22Rv1 (cell line): ENCODE data around the gene MAP4K2.

Source experiments
- H3K27ac ChIP-seq: fragments of 450-650 bp; 2 replicates; pipeline ENCODE4 v1.5.1; 2017
- ZFX ChIP-seq: fragments of 450-650 bp; IDR thresholded peaks from 2 replicates; pipeline ENCODE4 v1.6.1; 2017; ENCODE audit warnings: antibody characterized with exemption, borderline replicate concordance
- TF ChIP-seq, protein P1 (sequence below): fragments of 450-650 bp; IDR thresholded peaks from 2 replicates; pipeline ENCODE4 v1.5.1; 2017; ENCODE audit warnings: mild to moderate bottlenecking

MAP4K2 gene

GRCh38 chr11:64758330-64759079, 44.5 kb downstream of the MAP4K2 start:
- TF ChIP-seq, protein P1, sequence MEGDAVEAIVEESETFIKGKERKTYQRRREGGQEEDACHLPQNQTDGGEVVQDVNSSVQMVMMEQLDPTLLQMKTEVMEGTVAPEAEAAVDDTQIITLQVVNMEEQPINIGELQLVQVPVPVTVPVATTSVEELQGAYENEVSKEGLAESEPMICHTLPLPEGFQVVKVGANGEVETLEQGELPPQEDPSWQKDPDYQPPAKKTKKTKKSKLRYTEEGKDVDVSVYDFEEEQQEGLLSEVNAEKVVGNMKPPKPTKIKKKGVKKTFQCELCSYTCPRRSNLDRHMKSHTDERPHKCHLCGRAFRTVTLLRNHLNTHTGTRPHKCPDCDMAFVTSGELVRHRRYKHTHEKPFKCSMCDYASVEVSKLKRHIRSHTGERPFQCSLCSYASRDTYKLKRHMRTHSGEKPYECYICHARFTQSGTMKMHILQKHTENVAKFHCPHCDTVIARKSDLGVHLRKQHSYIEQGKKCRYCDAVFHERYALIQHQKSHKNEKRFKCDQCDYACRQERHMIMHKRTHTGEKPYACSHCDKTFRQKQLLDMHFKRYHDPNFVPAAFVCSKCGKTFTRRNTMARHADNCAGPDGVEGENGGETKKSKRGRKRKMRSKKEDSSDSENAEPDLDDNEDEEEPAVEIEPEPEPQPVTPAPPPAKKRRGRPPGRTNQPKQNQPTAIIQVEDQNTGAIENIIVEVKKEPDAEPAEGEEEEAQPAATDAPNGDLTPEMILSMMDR = no peak
- TF ChIP-seq ZFX = no peak
- no peak overlapping the region for H3K27ac ChIP-seq

GRCh38 chr11:64757549-64758329, 45.3 kb downstream of the MAP4K2 start:
- TF ChIP-seq ZFX = no peak
- TF ChIP-seq, protein P1 = no peak
- H3K27ac ChIP-seq = no peak overlapping the region

GRCh38 chr11:64755681-64756361, 47.2 kb downstream of the MAP4K2 start:
- no peak overlapping the region for H3K27ac ChIP-seq

GRCh38 chr11:64754919-64755662, 47.9 kb downstream of the MAP4K2 start:
- no peak overlapping the region for H3K27ac ChIP-seq
- no peak for TF ChIP-seq ZFX
- TF ChIP-seq, protein P1 = no peak

More at GRCh38 chr11:64755681-64756361, 47.2 kb downstream of the MAP4K2 start:
- no peak for TF ChIP-seq ZFX
- TF ChIP-seq, protein P1 = no peak

- TF ChIP-seq, protein P1 = no peak
- no peak for TF ChIP-seq ZFX
- no peak overlapping the region for H3K27ac ChIP-seq
Observed at GRCh38 chr11:64754124-64754918, 48.7 kb downstream of the MAP4K2 start.

GRCh38 chr11:64753380-64754123, 49.5 kb downstream of the MAP4K2 start:
- H3K27ac ChIP-seq = no peak overlapping the region
- TF ChIP-seq, protein P1 = no peak
- no peak for TF ChIP-seq ZFX
